HepG2 (cell line): ENCODE results near the gene KRT13. TPM values are rescaled to one million over a fixed set of nuclear protein-coding genes. Genes with fewer than 3 reads are reported as not detected.
A peak's percentile ranks its signal among the peaks of the same experiment; 100 is the strongest.

ENCODE experiments used
- ATAC-seq: fragments of 200-7000 bp; cut with Tn5 transposase; 3 replicates; pipeline ENCODE4 v1.9.1; 2020; ENCODE audit warnings: mild to moderate bottlenecking, moderate library complexity
- BruUV-seq: library from RNA; stranded (reverse); fragments of 400-500 nt; replicated peaks from 2 replicates; lab custom pipeline; 2021; lab: Mats Ljungman, UMichigan
- CTCF ChIA-PET: fragments of 300-600 bp; formaldehyde crosslinking; extraction: SDS; loops from one replicate; lab custom pipeline; 2021; ENCODE audit warnings: low total read pairs, inconsistent platforms, low intra/inter-chr PET ratio; lab: Yijun Ruan, JAX
- POLR2A ChIA-PET: fragments of 350-600 bp; sonication (Branson Sonifier 250); formaldehyde crosslinking; loops from one replicate; lab custom pipeline; 2020; ENCODE audit warnings: antibody characterized with exemption, inconsistent platforms; lab: Yijun Ruan, JAX
- DNase-seq: peaks from one replicate; pipeline ENCODE4 v3.0.0-alpha.2; 2015; ENCODE audit warnings: low spot score
- FAIRE-seq: peaks from 3 replicates; lab custom pipeline; 2011; peaks lifted over from hg19 to GRCh38; lab: Jason Lieb, UNC
- H2AFZ ChIP-seq: one replicate; pipeline ENCODE4 v1.6.1; 2011; ENCODE audit warnings: low read length, inconsistent platforms
- H3K27ac ChIP-seq: fragments of 300-600 bp; 3 replicates; pipeline ENCODE4 v1.8.0; 2011; ENCODE audit warnings: mixed run types, mild to moderate bottlenecking, mixed read lengths, low read length, inconsistent platforms; ENCODE audit not compliant: insufficient read depth; ENCODE audit errors: extremely low read length
- H3K27me3 ChIP-seq, 2 experiments: fragments of 200-600 bp in 1 of 2; 2 replicates in 1 of 2; 3 replicates in 1 of 2; pipeline versions ENCODE4 v1.6.0 to v1.8.0; 2011; ENCODE audit warnings: low read length in 2 of 2, mild to moderate bottlenecking in 2 of 2, moderate library complexity in 2 of 2, inconsistent platforms in 1 of 2; ENCODE audit not compliant: insufficient read depth in 2 of 2, control insufficient read depth in 1 of 2
- H3K36me3 ChIP-seq, 2 experiments: fragments of 200-600 bp in 1 of 2; replicated peaks in 1 of 2; 2 replicates in 1 of 2; 3 replicates in 1 of 2; pipeline versions ENCODE4 v1.5.1 to v1.8.0; 2011; ENCODE audit warnings: low read length in 2 of 2, inconsistent platforms in 1 of 2; ENCODE audit not compliant: insufficient read depth in 2 of 2, control insufficient read depth in 1 of 2
- H3K4me1 ChIP-seq: 2 replicates; pipeline ENCODE4 v1.5.1; 2012; ENCODE audit warnings: low read length, inconsistent platforms; ENCODE audit not compliant: insufficient read depth
- H3K4me2 ChIP-seq: 2 replicates; pipeline ENCODE4 v1.6.0; 2011; ENCODE audit warnings: low read depth, low read length, inconsistent platforms
- H3K4me3 ChIP-seq, 3 experiments: fragments of 200-600 bp in 1 of 3; sonication (generic), shearing (Covaris generic) in 1 of 3; replicated peaks in 1 of 3; 2 replicates each; pipeline ENCODE4 v1.5.1; 2011 to 2016; ENCODE audit warnings: low read length in 3 of 3, inconsistent platforms in 2 of 3, low read depth in 2 of 3, mild to moderate bottlenecking in 2 of 3, control low read depth in 1 of 3, mixed read lengths in 1 of 3; ENCODE audit not compliant: insufficient read depth in 1 of 3
- H3K79me2 ChIP-seq: one replicate; pipeline ENCODE4 v1.6.1; 2011; ENCODE audit warnings: low read length, inconsistent platforms; ENCODE audit not compliant: insufficient read depth
- H3K9ac ChIP-seq: 2 replicates; pipeline ENCODE4 v1.6.0; 2011; ENCODE audit warnings: mild to moderate bottlenecking, low read depth, low read length, inconsistent platforms; ENCODE audit not compliant: insufficient read depth
- H3K9me3 ChIP-seq: 2 replicates; pipeline ENCODE4 v1.5.1; 2012; ENCODE audit warnings: mild to moderate bottlenecking, low read length
- H4K20me1 ChIP-seq: 2 replicates; pipeline ENCODE4 v1.6.0; 2011; ENCODE audit warnings: inconsistent platforms, mild to moderate bottlenecking, low read length, moderate library complexity; ENCODE audit not compliant: insufficient read depth
- BORCS8-MEF2B ChIP-seq: sonication (generic); formaldehyde crosslinking; IDR thresholded peaks from 2 replicates; pipeline ENCODE4 v1.8.0; 2022; ENCODE audit warnings: mild to moderate bottlenecking, missing genetic modification reagents
- CBFB ChIP-seq: sonication (generic); formaldehyde crosslinking; IDR thresholded peaks from 2 replicates; pipeline ENCODE4 v1.4.0; 2020; ENCODE audit warnings: missing genetic modification reagents
- CTCF ChIP-seq: sonication (generic); formaldehyde crosslinking; IDR thresholded peaks from 2 replicates; pipeline ENCODE4 v1.5.0; 2020; ENCODE audit warnings: mild to moderate bottlenecking, missing genetic modification reagents, moderate library complexity
- KMT2B ChIP-seq: IDR thresholded peaks from 2 replicates; pipeline ENCODE4 v1.6.1; 2016; ENCODE audit warnings: missing genetic modification reagents, missing compliant biosample characterization
- SMC3 ChIP-seq: IDR thresholded peaks from 2 replicates; pipeline ENCODE4 v1.6.1; 2011; ENCODE audit warnings: low read length, improper control_type of control experiment
- STAG1 ChIP-seq: sonication (generic); formaldehyde crosslinking; IDR thresholded peaks from 2 replicates; pipeline ENCODE4 v1.4.0; 2020; ENCODE audit warnings: missing genetic modification reagents
- TCF12 ChIP-seq, 2 experiments: fragments of 450-650 bp in 1 of 2; sonication (generic) in 1 of 2; formaldehyde crosslinking in 1 of 2; IDR thresholded peaks; 2 replicates each; pipeline versions ENCODE4 v1.6.1 to v1.8.0; 2017 to 2022; ENCODE audit warnings: antibody characterized with exemption in 1 of 2, mild to moderate bottlenecking in 1 of 2, missing genetic modification reagents in 1 of 2, moderate library complexity in 1 of 2
- YEATS2 ChIP-seq: sonication (generic); formaldehyde crosslinking; IDR thresholded peaks from 2 replicates; pipeline ENCODE4 v1.4.0; 2020; ENCODE audit warnings: missing genetic modification reagents, borderline replicate concordance
- WGBS: methylation state at CpG from one replicate; pipeline ENCODE4 v1.1.6; 2017; ENCODE audit warnings: low lambda C conversion rate; 5-methylcytosine and 5-hydroxymethylcytosine counted together
- in situ Hi-C: cut with HindIII; loops from 2 replicates; pipeline ENCODE4 v1.10.0; 2017; ENCODE audit warnings: low pct_unique_long_range_greater_than_20kb; ENCODE audit not compliant: extremely low pct_ligation_motif_present
- intact Hi-C: fragments of 100-400 bp; cut with micrococcal nuclease; formaldehyde crosslinking; loops from one replicate; pipeline ENCODE4 v1.10.0; 2022; ENCODE audit not compliant: unreplicated experiment
- polyA plus RNA-seq, 8 experiments: library from polyadenylated mRNA; depleted of rRNA in 3 of 8; stranded (reverse) in 7 of 8; unstranded in 1 of 8; fragments of >200 nt; fragmentation: Illumina TruSeq in 4 of 8; extraction: Trizol in 4 of 8; gene quantifications; 2 replicates each; pipeline versions ENCODE4 v1.2.1 to v1.2.3, GENCODE V29; 2011 to 2016; ENCODE audit warnings: low read depth in 4 of 8, missing spikeins in 1 of 8, mixed read lengths in 1 of 8; ENCODE audit not compliant: insufficient read depth in 1 of 8
- total RNA-seq, 5 experiments: library from RNA; depleted of rRNA; stranded (reverse); fragments of >200 nt; fragmentation: Illumina TruSeq; extraction: Trizol; gene quantifications; 2 replicates each; pipeline ENCODE4 v1.2.3, GENCODE V29; 2016; ENCODE audit warnings: low read depth in 1 of 5
- TF ChIP-seq, protein P1 (sequence below): sonication (generic); formaldehyde crosslinking; IDR thresholded peaks from 2 replicates; pipeline ENCODE4 v1.4.0; 2020; ENCODE audit warnings: mild to moderate bottlenecking, missing genetic modification reagents

Gene KRT13
- total and polyA plus RNA-seq, 2 of the 13 experiments (the other 11 are each of a cell fraction or from before 2014, with no cell fraction given): not detected

- in situ Hi-C loops (no loop called here), intact Hi-C loops (no loop called here)
- Histone ChIP-seq H2AFZ (no peak overlapping the region), H3K9ac (no peak overlapping the region), H3K79me2 (no peaks in the 10 kb centered on the region), H3K9me3 (no peaks in the 10 kb centered on the region), H3K36me3 (no peaks in the 10 kb centered on the region), H3K27me3 (peaks cover 0 to 4% of the 10 kb centered on the region in 2 experiments; a peak in 1 of 5 replicates), H4K20me1 (no peaks in the 10 kb centered on the region), H3K4me3 (no peak overlapping the region), H3K4me2 (no peak overlapping the region), H3K4me1 (no peaks in the 10 kb centered on the region), H3K27ac (no peak overlapping the region)
- peak; percentile 17 for DNase-seq
- no peak for FAIRE-seq
- CTCF ChIA-PET: interaction anchor here (1.3 kb wide), 1 partner anchor 547 kb away, joined by 4 read pairs; no protein-coding TSS in a partner anchor
- WGBS: 22% methylated on average over 3 of the region's 3 CpGs
- TF ChIP-seq YEATS2 (CRISPR knock-in tag) (no peak), SMC3 (peak; percentile 73), CTCF (CRISPR knock-in tag) (peak; percentile 62), STAG1 (CRISPR knock-in tag) (peak; percentile 77)
- ATAC-seq: peak; percentile 50; the same call in 2 of the 3 replicates
- BruUV-seq: no TSS peak
- POLR2A ChIA-PET: no interaction called here
Measured at GRCh38 chr17:41456204-41456603, 49.2 kb downstream of the KRT13 start.

DNA sequence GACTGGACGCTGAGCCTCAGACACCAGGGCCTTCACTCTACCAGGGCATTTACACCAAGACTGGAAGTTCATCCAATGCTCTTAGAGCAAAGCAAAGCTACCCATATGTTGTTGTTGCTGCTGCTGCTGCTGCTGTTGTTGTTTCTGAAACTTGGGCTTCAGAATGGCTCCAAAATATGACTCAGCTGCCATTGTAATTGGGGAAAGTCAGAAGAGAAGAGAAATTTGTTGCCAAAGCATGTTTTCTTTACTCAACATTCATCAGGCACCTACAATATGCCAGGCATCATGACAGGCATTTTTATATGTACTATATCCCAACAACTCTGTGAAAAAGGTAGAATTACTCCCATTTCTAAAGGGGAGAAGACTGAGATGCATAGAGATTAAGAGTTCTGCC lies 50.2 kb downstream of the KRT13 start:
- Histone ChIP-seq H3K36me3 (no peaks in the 10 kb centered on the region), H2AFZ (no peak overlapping the region), H3K9me3 (no peaks in the 10 kb centered on the region), H3K27ac (no peak overlapping the region), H3K4me2 (no peak overlapping the region), H3K79me2 (no peaks in the 10 kb centered on the region), H3K4me3 (no peak overlapping the region), H3K27me3 (peaks cover 0 to 4% of the 10 kb centered on the region in 2 experiments; a peak in 1 of 5 replicates), H3K4me1 (no peaks in the 10 kb centered on the region), H3K9ac (no peak overlapping the region), H4K20me1 (no peaks in the 10 kb centered on the region)
- ChIA-PET POLR2A (no interaction called here), CTCF (no interaction called here)
- in situ Hi-C loops: no loop called here
- WGBS: 0% methylated on average over 1 of the region's 1 CpG
- ATAC-seq (no peak), DNase-seq (no peak), FAIRE-seq (no peak)
- intact Hi-C loops: no loop called here
- BruUV-seq: no TSS peak
- no peak for TF ChIP-seq TCF12 (IDR thresholded peaks at IDR 0.05)
- TF ChIP-seq TCF12 (CRISPR knock-in tag; IDR thresholded peaks at IDR 0.05): no peak
- TF ChIP-seq, protein P1, sequence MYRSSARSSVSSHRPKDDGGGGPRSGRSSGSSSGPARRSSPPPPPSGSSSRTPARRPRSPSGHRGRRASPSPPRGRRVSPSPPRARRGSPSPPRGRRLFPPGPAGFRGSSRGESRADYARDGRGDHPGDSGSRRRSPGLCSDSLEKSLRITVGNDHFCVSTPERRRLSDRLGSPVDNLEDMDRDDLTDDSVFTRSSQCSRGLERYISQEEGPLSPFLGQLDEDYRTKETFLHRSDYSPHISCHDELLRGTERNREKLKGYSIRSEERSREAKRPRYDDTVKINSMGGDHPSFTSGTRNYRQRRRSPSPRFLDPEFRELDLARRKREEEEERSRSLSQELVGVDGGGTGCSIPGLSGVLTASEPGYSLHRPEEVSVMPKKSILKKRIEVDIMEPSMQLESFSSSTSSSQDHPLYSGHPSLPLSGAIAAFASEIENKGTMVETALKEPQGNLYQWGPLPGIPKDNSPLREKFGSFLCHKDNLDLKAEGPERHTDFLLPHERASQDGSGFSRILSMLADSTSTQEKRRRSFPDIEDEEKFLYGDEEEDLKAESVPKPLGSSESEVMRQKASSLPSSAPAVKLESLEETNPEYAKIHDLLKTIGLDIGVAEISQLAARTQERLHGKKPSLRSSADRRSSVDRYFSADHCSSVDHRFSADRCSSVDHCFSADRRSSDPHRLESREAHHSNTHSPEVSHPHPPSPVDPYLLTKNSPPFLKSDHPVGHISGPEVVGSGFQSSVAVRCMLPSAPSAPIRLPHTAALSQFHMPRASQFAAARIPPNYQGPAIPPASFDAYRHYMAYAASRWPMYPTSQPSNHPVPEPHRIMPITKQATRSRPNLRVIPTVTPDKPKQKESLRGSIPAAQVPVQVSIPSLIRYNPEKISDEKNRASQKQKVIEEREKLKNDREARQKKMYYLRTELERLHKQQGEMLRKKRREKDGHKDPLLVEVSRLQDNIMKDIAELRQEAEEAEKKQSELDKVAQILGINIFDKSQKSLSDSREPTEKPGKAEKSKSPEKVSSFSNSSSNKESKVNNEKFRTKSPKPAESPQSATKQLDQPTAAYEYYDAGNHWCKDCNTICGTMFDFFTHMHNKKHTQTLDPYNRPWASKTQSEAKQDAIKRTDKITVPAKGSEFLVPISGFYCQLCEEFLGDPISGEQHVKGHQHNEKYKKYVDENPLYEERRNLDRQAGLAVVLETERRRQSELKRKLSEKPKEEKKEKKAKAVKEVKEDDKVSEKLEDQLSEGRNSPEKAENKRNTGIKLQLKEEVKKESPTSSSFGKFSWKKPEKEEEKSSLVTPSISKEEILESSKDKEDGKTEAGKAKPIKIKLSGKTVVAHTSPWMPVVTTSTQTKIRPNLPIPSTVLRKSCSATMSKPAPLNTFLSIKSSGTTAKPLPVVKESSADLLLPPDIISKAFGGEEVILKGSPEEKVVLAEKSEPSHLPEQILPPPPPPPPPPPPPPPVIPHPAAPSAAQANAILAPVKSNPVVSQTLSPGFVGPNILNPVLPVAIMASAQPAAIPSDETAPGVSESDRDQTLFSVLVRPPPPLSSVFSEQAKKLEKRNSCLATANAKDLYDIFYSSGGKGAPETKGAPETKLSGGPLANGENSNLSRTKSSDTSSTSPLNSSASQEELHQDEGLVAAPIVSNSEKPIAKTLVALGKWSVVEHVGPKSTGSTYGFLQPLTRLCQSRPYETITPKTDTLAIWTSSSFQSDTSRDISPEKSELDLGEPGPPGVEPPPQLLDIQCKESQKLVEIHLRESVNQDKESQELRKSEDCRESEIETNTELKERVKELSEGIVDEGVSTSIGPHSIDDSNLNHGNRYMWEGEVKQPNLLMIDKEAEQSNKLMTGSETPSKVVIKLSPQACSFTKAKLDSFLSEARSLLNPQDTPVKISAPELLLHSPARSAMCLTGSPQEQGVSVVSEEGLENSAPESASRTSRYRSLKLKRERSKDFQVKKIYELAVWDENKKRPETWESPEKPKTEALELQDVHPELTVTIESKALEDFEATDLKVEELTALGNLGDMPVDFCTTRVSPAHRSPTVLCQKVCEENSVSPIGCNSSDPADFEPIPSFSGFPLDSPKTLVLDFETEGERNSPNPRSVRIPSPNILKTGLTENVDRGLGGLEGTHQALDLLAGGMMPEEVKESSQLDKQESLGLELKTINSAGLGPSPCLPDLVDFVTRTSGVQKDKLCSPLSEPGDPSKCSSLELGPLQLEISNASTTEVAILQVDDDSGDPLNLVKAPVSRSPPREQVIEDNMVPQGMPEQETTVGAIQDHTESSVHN: no peak
- no peak for TF ChIP-seq KMT2B (CRISPR knock-in tag)
- no peak for TF ChIP-seq CBFB
- no peak for TF ChIP-seq BORCS8-MEF2B
